Measurements from ENCODE around the gene FLOT1.

DNA sequence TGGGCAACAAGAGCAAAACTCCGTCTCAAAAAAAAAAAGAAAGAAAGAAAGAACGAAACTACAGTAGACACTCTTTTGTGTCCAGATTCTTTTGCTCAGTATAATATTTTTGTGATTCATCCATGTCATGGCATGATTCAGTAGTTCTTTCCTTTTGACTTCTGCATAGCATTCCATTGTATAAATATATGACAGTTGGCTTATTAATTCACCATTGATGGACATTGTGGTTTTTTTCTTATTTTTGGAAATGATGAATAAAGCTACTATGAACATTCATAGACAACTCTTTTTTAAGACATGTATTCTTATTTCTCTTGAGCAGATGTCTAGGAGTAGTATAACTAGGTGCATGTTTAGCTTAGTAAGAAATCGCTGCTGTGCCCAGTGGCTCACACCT is 12.1 kb upstream of the FLOT1 start:
- TF ChIP-seq CTCF (IDR thresholded peaks at IDR 0.05) (no peak), SMC3 (IDR thresholded peaks at IDR 0.05) (no peak)

Data from A549 (cell line).